Loucy (cell line): ENCODE measurements around the gene CTNNB1.

Source experiments
- EZH2phosphoT487 ChIP-seq: fragments of 200-600 bp; IDR thresholded peaks from 2 replicates; pipeline ENCODE4 v1.6.1; 2018; ENCODE audit warnings: antibody characterized with exemption, mild to moderate bottlenecking, moderate library complexity, borderline replicate concordance
- TF ChIP-seq, protein P1 (sequence below): fragments of 200-600 bp; sonication (generic); conservative IDR thresholded peaks from 2 replicates; pipeline ENCODE4 v1.5.1; 2014; ENCODE audit warnings: mild to moderate bottlenecking, antibody characterized with exemption, low read length

DNA sequence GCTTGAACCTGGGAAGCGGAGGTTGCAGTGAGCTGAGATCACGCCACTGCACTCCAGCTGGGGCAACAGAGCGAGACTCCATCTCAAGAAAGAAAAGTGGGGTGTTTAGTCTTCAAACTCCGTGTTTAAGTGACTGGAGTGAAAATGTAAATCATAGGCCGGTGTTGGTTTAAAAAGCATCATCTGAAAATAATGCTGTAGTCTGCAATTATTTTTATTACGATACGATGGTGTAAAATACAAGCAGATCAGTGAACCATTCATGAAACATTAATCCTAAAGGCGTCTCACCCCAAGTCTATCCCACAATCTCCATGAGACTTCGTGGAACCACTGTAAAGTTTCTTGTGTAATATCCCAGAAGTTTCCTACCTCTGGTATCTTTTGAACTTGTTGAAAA is 6.3 kb downstream of the CTNNB1 start:
- TF ChIP-seq, protein P1, sequence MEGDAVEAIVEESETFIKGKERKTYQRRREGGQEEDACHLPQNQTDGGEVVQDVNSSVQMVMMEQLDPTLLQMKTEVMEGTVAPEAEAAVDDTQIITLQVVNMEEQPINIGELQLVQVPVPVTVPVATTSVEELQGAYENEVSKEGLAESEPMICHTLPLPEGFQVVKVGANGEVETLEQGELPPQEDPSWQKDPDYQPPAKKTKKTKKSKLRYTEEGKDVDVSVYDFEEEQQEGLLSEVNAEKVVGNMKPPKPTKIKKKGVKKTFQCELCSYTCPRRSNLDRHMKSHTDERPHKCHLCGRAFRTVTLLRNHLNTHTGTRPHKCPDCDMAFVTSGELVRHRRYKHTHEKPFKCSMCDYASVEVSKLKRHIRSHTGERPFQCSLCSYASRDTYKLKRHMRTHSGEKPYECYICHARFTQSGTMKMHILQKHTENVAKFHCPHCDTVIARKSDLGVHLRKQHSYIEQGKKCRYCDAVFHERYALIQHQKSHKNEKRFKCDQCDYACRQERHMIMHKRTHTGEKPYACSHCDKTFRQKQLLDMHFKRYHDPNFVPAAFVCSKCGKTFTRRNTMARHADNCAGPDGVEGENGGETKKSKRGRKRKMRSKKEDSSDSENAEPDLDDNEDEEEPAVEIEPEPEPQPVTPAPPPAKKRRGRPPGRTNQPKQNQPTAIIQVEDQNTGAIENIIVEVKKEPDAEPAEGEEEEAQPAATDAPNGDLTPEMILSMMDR, result no peak
- TF ChIP-seq EZH2phosphoT487, result no peak
